AG04449 (cell line): ENCODE measurements around the gene AFAP1L2.

Experiments used
- CTCF ChIA-PET: fragments of 350-600 bp; formaldehyde crosslinking; extraction: SDS; loops from one replicate; lab custom pipeline; 2021; ENCODE audit warnings: antibody characterized with exemption; lab: Yijun Ruan, JAX
- POLR2A ChIA-PET: fragments of 400-600, 350-600 bp; formaldehyde crosslinking; extraction: SDS; loops from one replicate; lab custom pipeline; 2020; ENCODE audit warnings: antibody characterized with exemption, inconsistent platforms; lab: Yijun Ruan, JAX
- DNase-seq: peaks from one replicate; pipeline ENCODE4 v3.0.0-alpha.2; 2010; ENCODE audit warnings: low read depth, low spot score
- H3K4me3 ChIP-seq: 2 replicates; pipeline ENCODE4 v1.5.1; 2011; ENCODE audit warnings: low read depth, mild to moderate bottlenecking, control low read depth, low read length
- CTCF ChIP-seq: IDR thresholded peaks from one replicate; pipeline ENCODE4 v1.5.1; 2011; ENCODE audit warnings: mild to moderate bottlenecking, moderate library complexity, low read length, control low read depth, inconsistent platforms; ENCODE audit not compliant: insufficient read depth; ENCODE audit errors: missing control alignments

AFAP1L2 gene

GRCh38 chr10:114430688-114431413 lies 26.5 kb upstream of the AFAP1L2 start:
- H3K4me3 ChIP-seq = no peak overlapping the region
- POLR2A ChIA-PET = no interaction called here
- no peak for TF ChIP-seq CTCF
- no peak for DNase-seq
- CTCF ChIA-PET = interaction anchor here (1.0 to 1.3 kb wide), 2 partner anchors 124 to 128 kb away, joined by 3 to 6 read pairs; no protein-coding TSS in a partner anchor

- no peak overlapping the region for H3K4me3 ChIP-seq
- CTCF ChIA-PET = interaction anchor here (1.0 to 1.7 kb wide), 3 partner anchors 8 to 127 kb away, joined by 3 to 6 read pairs (median 6); no protein-coding TSS in a partner anchor
- DNase-seq = no peak
- TF ChIP-seq CTCF = no peak
- POLR2A ChIA-PET = no interaction called here
Measured at GRCh38 chr10:114429581-114430335, 25.5 kb upstream of the AFAP1L2 start.

GRCh38 chr10:114427124-114427852 lies 23.0 kb upstream of the AFAP1L2 start:
- no peak for DNase-seq
- ChIA-PET POLR2A (no interaction called here), CTCF (interaction anchor here (0.9 to 1.0 kb wide), 2 partner anchors 9 to 123 kb away, joined by 3 to 4 read pairs; no protein-coding TSS in a partner anchor)
- TF ChIP-seq CTCF = no peak
- H3K4me3 ChIP-seq = no peak overlapping the region

- CTCF ChIA-PET = interaction anchor here (0.9 kb wide), 1 partner anchor 123 kb away, joined by 3 read pairs; no protein-coding TSS in a partner anchor
- no peak for DNase-seq
- H3K4me3 ChIP-seq = no peak overlapping the region
- POLR2A ChIA-PET = no interaction called here
- no peak for TF ChIP-seq CTCF
Measured at GRCh38 chr10:114426476-114426875, 22.2 kb upstream of the AFAP1L2 start.

GRCh38 chr10:114420811-114421485 lies 16.6 kb upstream of the AFAP1L2 start:
- TF ChIP-seq CTCF = no peak

More at GRCh38 chr10:114420811-114421485, 16.6 kb upstream of the AFAP1L2 start:
- CTCF ChIA-PET = interaction anchor here (0.7 kb wide), 1 partner anchor 32 kb away, joined by 3 read pairs; no protein-coding TSS in a partner anchor
- POLR2A ChIA-PET = no interaction called here
- no peak for DNase-seq
- H3K4me3 ChIP-seq = no peak overlapping the region
